ENCODE measurements around the gene GNB5.

DNA sequence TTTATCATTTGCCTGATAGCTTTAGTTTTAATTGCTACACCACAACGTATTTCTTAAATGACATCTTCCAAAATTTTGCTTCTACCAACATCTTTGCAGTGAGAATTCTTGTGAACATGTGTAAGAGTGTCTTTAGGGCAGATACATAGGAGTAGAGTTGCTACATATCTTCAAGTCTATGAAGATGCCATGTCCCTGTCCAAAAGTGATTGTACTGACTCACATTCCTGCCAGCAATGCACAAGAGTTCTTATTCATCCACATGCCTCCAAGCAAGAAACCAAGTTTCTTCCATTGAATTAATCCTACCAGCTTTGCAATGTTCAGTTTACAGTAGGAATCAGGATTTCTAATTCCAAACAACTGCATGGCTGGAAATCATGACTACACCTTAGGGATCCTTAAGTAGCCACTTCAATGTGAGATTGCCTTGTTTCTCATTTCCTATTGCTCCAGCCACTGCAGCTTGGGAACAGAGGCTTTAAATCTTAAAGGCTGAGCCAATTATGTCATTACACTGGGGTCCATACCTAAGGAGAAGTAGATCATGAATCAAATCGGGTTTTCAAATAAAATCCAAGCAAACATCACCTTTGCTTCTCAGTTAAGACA is 123.1 kb downstream of the GNB5 start:
- TF ChIP-seq GATA3 (IDR thresholded peaks at IDR 0.05; ENCODE audit: low read depth, low read length) (no peak), GATA2 (IDR thresholded peaks at IDR 0.05; ENCODE audit: low read depth, low read length) (no peak)

Data from SH-SY5Y (cell line).